HG03045 (cell line): ENCODE results near the gene ACP5.
"Not testable (repeated sequence)": the region's sequence is repeated elsewhere in the genome, so short reads cannot be mapped to it uniquely, and the experiment has no call there.

Source experiments
- ATAC-seq: cut with Tn5 transposase; IDR thresholded peaks from one replicate; pipeline ENCODE4 v1.9.1; 2021; ENCODE audit warnings: mild to moderate bottlenecking, moderate library complexity; ENCODE audit not compliant: unreplicated experiment

The ACP5 gene

DNA sequence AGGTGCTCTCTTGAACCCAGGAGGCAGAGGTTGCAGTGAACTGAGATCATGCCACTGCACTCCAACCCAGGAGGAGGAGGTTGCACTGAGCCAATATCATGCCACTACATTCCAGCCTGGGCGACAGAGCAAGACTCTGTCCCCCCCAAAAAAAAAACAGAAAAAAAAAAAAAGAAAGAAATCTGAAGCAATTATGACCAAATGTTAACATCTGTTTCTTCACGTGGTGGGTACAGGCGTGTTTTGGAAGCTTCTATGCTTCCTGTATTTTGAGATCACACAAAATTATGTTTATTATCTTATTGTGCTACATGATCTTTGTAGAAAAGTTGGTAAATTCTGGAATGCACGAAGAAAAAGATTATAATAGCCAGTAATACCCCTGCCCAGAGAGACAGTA lies 2.7 kb upstream of the ACP5 start:
- ATAC-seq, result no peak

DNA sequence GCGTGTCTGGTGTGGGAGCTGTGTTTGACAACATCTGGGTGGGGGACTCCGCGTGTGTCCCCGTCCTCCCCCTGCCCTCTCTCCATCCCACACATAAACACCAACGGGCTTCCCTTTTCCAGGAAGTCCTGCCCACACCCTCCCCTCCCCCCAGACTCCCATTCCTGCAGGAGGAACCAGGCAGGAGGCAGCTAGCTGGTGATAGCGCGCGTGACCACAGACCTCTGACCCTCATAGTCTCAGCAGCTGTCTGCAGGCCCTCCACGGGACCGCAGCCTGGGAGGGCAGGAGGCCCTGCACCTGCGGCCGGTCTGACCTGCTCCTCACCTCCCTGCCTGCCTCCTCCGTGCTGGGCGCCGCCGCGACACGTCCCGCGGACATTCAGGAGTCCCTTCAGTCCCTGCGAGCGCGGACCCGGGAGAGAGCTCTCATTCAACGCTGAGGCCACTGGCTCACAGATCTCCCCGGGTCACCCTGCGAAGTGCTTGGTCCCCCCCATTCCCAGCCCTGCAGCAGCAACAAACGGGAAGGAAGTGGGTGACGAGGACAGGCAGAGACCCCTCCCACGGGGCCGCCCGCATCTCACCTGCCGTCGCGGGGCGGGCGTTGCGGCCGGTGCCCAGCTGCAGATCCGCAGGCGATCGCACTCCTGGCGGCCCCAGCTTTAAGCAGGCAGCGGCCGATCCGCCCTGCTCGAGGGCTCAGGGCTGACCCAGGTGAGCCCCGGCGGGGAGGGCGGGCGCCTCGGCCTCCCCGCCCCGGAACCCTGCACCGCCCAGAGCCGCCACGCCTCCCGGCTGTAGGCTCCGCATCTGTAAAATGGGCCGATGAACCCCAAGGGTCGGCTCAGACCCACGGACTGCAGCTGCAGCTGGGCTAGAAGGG lies 1.1 kb upstream of the ACP5 start:
- ATAC-seq, result no peak

DNA sequence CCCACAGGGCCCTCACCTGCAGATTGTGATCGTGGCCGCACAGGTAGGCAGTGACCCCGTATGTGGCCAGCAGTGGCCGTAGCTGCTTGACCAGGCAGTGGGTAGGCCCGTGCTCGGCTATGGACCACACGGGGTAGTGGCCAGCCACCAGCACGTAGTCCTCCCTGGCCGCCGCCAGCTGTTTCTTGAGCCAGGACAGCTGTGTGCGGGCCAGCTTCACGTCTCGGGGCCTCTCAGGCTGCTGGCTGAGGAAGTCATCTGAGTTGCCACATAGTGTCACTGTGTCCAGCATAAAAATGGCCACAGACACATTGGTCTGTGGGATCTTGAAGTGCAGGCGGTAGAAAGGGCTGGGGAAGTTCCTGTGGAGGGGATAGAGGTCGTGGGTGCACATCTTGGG lies 1.2 kb downstream of the ACP5 start:
- no peak for ATAC-seq

DNA sequence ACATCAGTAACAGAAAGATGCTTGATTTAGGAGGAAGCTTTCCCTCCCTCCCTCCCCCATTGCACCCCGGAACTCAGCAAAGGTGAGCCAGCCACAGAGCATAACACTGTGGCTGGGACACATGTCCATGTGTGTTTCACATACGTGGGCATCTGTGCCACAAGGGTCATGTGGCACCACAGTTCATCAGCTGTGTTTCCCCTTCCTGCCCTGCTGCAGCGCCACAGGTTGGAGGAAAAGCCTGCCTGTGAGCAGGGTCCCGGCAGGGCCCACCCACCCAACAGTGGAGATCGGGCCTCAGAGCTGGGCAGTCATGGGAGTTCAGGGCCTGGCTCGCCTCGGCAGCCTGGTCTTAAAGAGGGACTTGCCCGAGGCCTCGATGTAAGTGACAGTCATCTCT lies 2.8 kb downstream of the ACP5 start:
- no peak for ATAC-seq

DNA sequence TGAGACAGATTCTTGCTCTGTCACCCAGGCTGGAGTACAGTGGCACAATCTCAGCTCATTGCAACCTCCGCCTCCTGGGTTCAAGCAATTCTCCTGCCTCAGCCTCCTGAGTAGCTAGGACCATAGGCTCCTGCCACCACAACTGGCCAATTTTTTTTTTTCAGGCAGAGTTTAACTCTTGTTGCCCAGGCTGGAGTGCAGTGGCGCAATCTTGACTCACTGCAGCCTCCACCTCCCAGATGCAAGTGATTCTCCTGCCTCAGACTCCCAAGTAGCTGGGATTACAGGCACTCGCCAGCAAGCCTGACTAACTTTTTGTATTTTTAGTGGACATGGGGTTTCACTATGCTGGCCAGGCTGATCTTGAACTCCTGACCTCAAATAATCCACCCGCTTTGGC lies 3.7 kb downstream of the ACP5 start:
- ATAC-seq, result not testable (repeated sequence)

DNA sequence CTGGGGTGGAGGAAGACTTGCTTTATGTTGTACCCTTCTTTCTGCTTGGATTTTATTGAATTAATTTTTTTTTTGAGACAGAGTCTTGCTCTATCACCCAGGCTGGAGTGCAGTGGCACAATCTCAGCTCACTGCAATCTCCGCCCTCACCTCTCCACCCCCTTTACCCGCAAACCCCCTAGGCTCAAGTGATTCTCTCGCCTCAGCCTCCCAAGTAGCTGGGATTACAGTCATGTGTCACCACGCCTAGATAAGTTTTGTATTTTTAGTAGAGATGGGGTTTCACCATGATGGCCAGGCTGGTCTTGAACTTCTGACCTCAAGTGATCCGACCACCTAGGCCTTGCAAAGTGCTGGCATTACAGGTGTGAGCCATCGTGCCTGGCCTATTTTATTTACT lies 4.1 kb downstream of the ACP5 start:
- ATAC-seq, result not testable (repeated sequence)

DNA sequence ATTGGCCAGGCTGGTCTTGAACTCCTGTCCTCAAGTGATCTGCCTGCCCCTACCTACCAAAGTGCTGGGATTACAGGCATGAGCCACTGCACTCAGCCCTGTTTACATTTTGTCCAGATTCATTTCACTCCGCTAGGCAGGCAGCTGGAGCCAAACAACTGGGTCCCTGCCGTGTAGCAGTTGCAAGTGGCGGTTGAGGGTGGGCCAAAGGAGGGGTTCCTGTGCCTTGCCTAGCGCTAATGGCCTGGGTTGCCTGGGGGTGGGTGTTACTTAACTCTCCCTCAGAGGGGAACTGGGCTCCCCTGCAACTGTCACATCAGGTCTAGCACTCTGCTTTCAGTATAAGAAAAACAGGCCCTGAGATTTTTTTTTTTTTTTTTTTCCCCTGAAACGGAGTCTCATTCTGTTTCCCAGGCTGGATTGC lies 7.4 kb downstream of the ACP5 start:
- no peak for ATAC-seq

DNA sequence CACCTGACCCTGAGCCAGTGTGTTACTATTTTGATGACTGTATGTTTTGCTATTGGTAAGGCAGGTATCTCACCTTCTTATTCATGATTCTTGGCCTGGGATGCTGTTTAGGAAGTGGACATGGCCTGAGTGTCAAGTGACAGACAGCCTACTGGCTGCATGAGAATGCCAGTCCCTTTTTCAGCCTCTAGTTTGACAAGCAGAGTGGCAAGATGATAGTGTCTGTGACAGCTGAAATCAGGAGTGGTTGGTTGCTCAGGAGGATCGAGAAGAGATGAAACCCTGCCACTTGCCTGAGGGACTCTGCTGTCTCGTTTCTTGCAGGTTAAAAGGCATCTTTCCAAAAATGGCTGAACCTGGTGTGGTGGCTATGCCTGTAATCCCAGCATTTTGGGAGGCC lies 11.3 kb downstream of the ACP5 start:
- ATAC-seq, result no peak

DNA sequence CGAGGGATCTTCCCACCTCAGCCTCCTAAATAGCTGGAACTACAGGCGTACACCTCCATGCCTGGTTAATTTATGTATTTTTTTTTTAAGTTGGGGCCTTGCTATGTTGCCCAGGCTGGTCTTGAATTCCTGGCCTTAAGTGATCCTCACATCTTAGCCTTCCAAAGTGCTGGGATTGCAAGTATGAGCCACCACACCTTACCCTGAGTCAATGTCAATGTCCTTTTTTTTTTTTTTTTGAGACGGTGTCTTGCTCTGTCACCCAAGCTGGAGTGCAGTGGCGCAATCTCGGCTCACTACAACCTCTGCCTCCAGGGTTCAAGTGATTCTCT lies 11.8 kb downstream of the ACP5 start:
- not testable (repeated sequence) for ATAC-seq

DNA sequence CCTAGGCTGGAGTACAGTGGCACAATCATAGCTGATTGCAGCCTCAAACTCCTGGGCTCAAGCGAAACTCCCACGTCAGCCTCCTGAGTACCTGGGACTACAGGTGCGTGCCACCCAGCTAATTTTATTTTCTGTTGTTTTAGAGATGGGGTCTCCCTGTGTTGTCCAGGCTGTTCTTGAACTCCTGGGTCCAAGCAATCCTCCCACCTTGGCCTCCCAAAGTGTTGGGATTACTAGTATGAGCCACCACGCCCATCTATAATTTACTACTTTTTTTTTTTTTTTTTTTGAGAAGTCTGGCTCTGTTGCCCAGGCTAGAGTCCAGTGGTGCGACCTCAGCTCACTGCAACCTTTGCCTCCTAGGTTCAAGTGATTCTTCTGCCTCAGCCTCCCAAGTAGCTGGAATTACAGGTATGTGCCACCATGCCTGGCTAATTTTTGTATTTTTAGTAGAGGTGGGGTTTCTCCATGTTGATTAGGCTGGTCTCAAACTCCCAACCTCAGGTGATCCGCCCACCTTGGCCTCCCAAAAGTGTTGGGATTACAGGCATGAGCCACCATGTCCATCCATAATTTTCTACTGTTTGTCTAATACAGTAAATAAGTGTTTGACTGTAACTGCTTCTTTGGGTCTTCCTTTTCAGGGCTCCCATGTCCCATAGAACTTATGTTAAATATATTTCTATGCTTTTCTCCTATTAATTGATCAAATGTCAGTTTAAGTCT lies 13.2 kb downstream of the ACP5 start:
- not testable (repeated sequence) for ATAC-seq

DNA sequence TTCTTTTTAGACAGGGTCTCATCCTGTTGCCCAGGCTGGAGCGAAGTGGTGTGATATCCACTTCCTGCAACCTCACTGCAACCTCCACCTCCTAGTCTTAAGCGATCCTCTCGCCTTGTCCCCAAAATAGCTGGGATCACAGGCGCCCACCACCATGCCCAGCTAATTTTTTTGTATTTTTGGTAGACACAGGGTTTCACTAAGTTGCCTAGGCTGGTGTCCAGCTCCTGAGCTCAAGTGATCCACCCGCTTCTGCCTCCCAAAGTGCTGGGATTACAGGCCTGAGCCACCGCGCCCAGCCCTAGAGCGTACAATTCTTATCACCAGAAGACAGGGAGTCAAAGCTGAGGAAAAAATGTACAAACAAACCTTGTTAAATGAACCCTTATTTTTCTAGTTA lies 13.9 kb downstream of the ACP5 start:
- ATAC-seq, result no peak

DNA sequence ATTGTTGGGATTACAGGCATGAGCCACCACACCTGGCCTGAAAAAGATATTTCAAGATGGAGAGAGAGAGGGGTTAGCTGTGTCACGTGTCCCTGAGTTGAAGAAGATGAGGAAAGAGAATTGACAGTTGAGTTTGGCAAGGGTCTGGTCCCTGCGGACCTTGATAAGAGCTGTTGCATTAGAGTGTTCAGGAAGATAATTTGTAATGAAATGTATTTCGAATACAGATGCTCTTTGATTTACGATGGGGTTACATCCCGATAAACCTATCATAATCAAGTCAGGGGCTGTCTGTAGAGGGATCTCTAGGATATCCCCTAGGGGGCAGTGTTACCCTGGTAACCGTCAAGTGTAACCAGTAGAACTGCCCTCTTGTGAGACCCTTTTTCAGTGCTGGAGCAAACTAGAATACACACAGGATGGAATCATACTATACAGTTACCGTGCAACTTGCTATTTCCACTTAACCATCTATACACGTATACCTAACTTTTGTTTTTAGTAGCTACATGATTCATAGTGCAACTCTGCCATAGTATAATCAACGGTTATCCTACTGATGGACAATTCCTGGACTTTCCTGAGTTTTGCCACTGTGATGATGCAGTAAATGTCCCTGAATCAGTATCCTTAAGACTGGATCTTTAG lies 16.9 kb downstream of the ACP5 start:
- no peak for ATAC-seq

DNA sequence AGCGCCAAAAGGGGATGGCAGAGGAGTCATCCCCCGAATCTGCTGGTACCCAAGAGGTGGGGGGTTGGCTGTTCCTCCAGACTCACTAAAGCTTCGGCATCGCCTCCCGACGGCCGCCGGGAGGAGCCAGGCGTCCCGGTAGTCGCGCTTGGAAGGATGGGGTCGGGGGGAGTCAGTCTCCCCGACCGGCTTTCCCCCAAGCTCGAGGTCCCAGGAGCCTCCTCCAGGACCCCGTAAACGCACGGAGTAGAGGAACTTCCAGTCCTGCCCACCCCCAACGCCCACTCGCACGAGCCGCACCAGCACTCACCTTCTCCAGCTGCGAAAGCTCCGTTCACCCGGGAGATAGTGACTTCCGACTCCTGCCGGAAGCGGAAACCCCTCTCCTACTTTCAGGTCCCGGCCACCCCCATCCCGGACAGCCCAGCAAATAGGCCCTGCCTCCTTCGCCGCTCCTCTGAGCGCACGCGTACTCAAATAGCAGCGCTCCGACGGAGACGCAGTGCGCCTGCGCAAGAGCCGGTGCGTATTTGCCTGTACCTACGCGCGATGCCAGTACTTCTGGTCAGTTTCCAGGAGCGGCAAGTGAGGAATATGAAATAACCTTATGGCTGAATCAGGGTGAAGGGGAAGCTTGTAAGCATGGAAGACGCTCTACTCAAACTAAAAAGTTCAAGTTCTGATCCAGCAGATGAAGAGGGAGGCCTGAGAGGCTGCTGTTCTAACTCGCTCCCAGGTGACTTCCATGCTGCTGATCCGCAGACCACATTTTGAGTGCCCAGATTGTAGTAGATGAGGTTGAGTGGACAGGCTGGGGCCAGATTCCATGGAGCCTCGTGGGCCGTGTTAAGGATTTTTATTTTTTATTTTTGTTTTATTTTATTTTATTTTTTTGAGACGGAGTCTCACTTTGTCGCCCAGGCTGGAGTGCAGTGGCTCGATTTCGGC lies 18.3 kb downstream of the ACP5 start, which contains the start of gene ELOF1:
Gene ELOF1, minus strand, starts transcription at position 350 of the 948 bp plus-strand sequence. CDS start 4,883 bp downstream, outside the sequence.
- ATAC-seq, result peak; percentile 81

DNA sequence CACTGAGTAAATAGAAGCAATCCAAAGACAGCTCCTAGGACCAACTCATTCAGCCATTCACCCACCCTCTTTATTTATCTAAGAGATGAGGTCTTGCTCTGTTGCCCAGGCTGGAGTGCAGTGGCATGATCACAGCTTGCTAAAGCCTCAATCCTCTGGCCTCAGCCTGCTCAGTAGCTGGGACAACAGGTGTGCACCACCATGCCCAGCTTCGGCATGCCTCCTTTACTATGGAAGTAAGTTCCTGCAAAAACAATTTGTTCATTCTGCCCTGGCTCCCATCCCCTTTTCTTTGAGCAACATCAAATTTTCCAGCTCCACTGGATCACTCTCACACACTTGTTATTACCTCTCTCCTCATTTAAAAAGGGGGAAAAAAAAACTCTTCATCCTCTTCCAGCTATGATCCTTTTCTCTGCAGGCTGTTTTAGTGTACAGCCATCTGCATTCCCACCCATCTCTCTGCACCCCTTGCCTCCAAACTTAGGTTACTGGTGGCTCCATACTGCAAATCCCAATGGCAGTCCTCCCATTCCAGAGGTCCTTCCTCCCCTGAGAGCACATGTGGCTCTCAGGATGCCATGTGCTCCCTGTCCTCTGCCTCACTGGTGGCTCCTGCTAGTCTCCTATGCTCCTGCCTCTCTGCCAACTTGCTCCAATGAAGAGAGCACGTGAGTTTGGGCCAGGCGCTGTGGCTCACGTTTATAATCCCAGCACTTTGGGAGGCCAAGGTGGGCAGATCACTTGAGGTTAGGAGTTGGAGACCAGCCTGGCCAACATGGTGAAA lies 20.6 kb downstream of the ACP5 start:
- no peak for ATAC-seq

DNA sequence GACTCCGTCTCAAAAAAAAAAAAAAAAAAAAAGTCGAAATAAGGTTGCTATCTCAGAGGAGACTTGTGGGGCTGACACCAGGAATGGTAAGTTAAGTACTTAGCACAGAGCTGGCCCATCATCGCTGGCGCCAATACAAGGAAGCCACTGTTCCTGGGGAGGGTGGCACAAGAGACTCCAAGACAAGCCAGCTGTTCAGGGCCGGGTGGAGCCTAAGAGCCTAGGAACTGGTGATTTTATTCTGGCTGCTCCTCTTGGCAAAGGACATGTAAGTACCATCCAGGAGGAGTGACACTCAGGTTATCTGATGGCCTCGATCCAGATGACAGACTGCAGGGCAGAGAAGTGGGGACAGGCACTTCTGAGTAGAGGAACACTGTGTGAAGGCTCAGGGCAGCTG lies 22.2 kb downstream of the ACP5 start:
- no peak for ATAC-seq

DNA sequence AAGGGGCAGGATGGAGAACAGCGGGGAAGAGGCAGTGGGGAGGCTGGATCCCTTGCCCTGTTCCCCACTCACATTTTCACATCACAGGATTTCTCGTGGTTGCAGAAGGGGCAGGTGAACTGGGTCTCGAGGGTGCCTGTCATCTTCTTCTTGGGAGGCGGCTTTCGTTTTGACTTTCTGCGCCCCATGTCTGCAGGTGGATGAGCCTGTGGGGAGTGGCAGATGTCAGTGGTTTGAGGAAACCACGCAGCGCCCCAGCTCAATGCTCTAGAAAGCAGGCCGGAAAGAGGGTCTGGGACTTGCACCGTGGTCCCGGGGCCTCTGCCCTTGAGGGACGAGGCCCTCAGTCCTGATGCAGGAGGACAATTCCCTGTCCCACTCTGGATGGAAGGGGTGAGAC lies 23.3 kb downstream of the ACP5 start:
- ATAC-seq, result no peak

DNA sequence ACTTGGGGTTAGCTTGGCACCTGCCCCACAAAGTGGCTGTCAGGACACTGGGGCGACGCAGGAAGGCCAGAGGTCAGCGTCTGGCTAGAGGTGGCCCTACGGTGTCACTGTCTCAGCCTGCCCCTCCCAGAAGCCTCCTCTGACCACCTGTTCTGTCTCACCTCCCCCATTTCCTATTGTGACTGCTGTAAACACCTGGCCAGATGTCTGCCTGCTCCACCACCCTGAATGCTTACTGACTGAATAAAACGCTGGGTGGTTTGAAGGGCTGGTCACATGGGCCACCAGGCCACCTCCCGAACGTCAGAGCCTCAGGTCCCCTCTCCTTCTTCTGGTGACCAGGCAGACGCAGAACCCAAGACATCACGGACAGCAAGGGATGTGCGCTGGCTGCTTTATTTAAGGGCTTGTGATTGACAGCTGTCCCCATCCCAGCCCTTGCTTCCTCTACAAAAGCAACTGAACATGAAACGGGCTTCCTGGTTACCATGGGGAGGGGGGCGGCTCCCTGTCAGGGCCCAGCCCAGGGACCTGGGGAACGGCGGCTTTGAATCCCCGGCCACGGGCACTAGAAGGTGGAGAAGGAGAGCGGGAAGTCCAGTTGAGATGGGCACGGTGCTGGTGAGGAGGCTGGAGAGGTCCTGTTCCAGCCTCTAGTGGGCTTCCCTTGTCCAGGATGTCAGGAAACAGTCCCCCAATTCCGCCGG lies 24.6 kb downstream of the ACP5 start:
- ATAC-seq, result no peak

DNA sequence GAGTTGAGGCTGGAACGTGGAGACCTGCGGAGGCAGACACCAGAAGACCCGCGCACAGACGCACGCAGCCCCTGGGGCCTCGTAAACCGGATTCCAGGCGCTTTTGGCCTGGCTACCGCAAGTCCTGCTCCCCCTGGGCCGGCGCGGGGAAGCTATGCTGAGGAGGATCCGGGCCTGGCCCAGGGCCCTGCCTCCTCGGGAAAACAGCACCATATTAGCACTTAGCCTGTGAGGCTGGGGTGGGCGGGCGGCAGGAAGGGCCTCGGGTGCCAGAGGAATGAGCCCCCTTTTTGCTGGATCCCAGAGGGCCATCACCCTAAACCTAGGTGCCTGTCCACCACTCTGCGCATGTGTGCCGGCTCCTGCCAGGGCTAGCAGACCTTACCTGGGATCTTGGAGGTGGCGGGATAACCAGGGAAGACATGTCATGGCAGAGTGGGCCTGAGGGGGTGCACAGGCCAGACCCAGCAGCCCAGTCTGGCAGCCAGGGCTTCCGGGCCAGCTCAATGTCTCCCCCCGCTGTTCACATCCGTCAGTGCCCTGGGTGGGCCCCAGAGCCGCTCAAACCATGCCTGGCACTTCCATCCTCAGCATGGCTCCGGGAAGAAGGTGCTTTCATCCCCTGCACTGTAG lies 25.7 kb downstream of the ACP5 start:
- ATAC-seq, result no peak

DNA sequence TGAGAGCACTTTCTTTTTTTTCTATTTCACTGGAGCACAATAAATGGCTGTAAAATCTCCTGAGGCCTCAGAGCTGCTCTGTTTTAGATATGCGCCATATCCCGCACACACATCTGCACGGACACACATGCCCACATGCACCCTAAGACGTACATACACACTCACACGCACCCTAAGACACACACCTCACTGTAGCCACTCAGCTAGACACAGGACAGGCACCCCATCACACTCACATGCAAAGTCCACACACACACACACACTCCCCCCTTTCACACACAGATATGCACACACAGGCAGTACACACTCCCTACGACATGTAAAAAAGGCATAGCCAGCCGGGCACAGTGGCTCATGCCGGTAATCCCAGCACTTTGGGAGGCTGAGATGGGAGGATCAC lies 27.2 kb downstream of the ACP5 start:
- no peak for ATAC-seq
